ENCODE measurements around the gene PRSS8.

PRSS8 gene

GRCh38 chr16:31131416-31131815, 4.1 kb downstream of the PRSS8 start:
- intact Hi-C loops (cut with DNase I) = loop anchor here (5.0 kb wide), 1 partner anchor 371 kb away; no protein-coding TSS in a partner anchor
- no peak for DNase-seq

DNA sequence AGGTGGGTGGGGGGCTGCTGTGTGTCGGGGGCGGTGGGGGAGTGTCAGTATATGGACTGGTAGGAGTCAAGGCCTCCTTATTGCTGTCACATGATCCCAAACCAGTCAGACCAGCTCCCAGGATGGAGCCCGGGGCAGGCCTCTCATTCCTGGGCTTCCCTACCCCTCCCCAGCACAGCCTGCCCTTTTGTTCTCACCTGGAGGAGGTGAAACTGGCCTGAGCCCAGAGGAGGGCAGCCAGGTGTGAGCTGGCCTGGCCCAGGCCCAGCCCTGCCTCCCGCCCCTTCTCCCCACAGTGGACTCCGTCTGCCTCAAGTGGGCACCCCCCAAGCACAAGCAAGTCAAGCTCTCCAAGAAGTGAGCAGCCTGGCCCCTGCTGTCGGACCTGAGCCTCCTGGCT, 4.6 kb downstream of the PRSS8 start:
- peak in 1 of 10 donors; percentile 74 for DNase-seq
- intact Hi-C loops (cut with DNase I) = loop anchor here (5.0 kb wide), 1 partner anchor 371 kb away; no protein-coding TSS in a partner anchor

DNA sequence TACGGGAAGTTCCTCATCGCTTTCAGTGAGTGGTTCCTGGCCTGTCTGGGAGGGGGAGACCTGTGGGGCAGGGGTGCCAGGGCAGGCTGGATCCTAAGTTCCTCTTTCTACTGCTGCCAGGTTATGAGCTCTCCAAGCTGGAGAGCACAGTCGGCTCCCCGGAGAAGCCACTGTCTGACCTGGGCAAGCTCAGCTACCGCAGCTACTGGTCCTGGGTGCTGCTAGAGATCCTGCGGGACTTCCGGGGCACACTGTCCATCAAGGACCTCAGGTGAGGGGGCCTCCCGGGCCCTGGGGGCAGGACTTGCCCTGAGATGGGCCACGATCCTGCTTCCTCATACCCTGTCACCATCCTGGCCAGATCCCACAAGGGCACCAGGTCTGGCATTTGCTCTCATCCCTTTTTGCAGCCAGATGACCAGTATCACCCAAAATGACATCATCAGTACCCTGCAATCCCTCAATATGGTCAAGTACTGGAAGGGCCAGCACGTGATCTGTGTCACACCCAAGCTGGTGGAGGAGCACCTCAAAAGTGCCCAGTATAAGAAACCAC, 5.1 kb downstream of the PRSS8 start:
- intact Hi-C loops (cut with DNase I) = loop anchor here (5.0 kb wide), 1 partner anchor 372 kb away; no protein-coding TSS in a partner anchor
- DNase-seq = peak in 1 of 10 donors; percentile 78

GRCh38 chr16:31129568-31130335, 5.8 kb downstream of the PRSS8 start:
- intact Hi-C loops (cut with DNase I) = loop anchor here (5.0 kb wide), 1 partner anchor 373 kb away; no protein-coding TSS in a partner anchor

GRCh38 chr16:31128711-31129567, 6.6 kb downstream of the PRSS8 start:
- intact Hi-C loops (cut with DNase I) = no loop called here
- peak in 4 of 10 donors; percentile 13 to 81 (median 36) for DNase-seq

More at GRCh38 chr16:31129568-31130335, 5.8 kb downstream of the PRSS8 start:
- peak in 3 of 10 donors; percentile 25 to 84 (median 29) for DNase-seq

DNA sequence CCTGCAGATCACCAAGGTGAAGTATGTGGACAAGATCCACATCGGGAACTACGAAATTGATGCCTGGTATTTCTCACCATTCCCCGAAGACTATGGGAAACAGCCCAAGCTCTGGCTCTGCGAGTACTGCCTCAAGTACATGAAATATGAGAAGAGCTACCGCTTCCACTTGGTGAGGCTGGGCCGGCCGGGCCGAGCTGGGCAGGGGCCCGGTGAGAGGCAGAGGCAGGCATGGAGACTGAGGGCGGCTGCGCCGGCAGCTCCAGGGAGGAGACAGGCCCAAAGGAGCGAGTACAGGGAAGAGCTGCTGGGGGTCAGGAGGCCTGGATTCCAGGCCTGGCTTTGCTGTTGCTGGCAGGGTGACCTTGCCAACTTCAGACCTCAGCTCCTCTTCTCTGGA, 8.3 kb downstream of the PRSS8 start:
- intact Hi-C loops (cut with DNase I) = no loop called here
- DNase-seq = no peak

GRCh38 chr16:31125844-31126243, 9.7 kb downstream of the PRSS8 start:
- DNase-seq = no peak
- intact Hi-C loops (cut with DNase I) = no loop called here

DNA sequence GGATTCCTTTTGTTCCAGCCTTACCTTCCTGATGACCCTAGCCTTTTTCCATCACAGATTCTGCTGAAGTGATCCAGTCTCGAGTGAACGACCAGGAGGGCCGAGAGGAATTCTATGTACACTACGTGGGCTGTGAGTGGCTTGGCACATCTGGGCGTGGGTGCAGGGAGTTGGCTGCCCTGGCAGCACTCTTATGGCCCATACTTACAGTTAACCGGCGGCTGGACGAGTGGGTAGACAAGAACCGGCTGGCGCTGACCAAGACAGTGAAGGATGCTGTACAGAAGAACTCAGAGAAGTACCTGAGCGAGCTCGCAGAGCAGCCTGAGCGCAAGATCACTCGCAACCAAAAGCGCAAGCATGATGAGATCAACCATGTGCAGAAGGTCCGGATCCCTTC, 15.4 kb downstream of the PRSS8 start:
- intact Hi-C loops (cut with DNase I) = no loop called here
- DNase-seq = no peak

DNA sequence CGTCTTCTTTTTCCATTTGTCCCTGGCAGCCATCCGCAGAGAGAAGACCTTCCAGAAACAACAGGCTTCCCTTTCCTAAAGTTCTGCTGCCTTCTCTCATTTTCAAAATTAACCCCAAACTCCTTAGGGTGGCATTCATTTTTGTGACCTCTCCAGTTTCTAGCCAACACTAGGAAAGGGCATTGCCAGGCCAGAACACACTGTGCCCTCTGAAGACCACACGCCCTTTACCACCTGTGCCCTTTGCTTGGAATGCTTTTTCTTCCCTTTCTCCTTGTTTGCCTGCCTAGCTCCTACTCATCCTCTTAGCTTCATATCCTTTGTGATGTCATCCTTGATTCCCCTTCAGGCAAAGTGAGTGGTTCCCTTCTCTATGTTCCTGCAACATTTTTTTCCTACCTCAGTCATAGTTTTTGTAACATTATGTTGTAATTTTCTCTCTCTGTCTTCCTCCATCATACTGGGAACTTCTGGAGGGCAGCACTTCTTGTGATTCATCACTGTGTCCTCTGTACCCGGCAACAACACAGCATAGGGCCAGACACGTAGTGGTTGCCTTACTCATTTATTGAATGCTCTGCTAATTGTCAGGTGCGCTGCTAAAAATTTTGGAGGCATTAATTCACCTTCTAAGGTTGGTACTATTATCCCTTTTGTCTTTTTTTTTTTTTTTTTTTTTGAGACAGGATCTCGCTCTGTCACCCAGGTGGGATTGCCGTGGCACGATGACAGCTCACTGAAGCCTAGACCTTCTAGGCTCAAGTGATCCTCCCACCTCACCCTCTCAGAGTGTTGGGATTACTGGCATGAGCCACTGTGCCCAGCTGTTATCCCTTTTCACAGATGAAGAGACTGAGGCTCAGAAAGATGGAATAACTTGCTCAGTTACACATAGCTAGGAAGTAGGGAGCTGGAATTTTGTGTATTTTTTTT, 17.0 kb downstream of the PRSS8 start:
- intact Hi-C loops (cut with DNase I) = loop anchor here (10.0 kb wide), 1 partner anchor 336 kb away; the partner anchor contains the start of gene ARMC5
- no peak for DNase-seq

- intact Hi-C loops (cut with DNase I) = loop anchor here (10.0 kb wide), 1 partner anchor 337 kb away; the partner anchor contains the start of gene ARMC5
- DNase-seq = peak; percentile 97 to 100 (median 99)
Measured at GRCh38 chr16:31117384-31118222, 17.9 kb downstream of the PRSS8 start, which contains the start of gene KAT8. Gene KAT8 (plus strand): TSS chr16:31117664. CDS start chr16:31117682, 18 bp downstream.

- intact Hi-C loops (cut with DNase I) = loop anchor here (10.0 kb wide), 1 partner anchor 340 kb away; the partner anchor contains the start of gene ARMC5
- DNase-seq = no peak
Measured at GRCh38 chr16:31114468-31114867, 21.1 kb downstream of the PRSS8 start.

DNA sequence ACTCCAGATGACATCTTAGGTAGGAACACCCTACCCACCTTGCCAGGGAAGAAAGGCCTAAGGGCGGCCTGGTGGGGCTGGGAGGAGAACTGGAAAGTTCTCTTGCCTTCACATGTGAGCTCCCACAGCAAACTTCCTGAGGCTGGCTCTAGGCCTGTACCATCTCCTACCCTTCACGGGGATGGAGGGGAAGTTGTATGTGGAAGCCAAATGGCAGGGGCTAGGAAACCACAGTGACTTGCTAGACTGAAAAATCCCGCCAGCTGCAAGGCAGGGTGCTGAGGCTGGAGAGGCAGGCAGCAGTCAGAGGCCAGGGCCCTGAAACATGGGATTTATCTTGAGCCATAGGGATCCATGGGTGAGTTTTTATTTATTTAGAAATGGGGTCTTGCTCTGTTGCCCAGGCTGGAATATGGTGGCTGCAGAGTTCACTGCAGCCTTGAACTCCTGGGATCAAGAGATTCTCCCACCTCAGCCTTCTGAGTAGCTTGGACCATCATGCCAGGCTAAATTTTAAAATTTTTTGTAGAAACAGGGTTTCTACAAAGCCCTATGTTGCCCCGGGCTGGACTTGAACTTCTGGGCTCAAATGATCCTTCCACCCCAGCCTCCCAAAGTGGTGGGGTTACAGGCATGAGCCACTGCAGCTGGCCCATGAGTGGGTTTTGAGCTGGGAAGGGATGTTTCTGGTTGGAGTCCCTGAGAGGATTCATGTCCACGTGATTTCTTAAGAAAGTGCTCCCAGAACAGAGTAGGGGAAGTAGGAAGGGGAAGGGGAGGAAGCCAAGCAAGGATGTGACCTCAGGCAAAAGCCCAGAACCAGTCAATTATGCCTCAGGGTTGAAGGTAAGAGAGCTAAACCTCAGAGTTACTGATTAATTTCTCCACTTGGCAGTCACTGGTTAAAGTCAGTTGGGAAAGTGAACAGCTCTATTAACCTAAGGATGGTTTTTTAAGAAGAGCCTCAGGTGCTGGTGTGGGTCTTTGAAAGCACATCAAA, 22.1 kb downstream of the PRSS8 start:
- intact Hi-C loops (cut with DNase I) = loop anchor here (10.0 kb wide), 1 partner anchor 341 kb away; the partner anchor contains the start of gene ARMC5
- DNase-seq = no peak

GRCh38 chr16:31112711-31113110, 22.8 kb downstream of the PRSS8 start:
- intact Hi-C loops (cut with DNase I) = loop anchor here (10.0 kb wide), 1 partner anchor 342 kb away; the partner anchor contains the start of gene ARMC5
- DNase-seq = no peak

- intact Hi-C loops (cut with DNase I) = loop anchor here (10.0 kb wide), 1 partner anchor 343 kb away; the partner anchor contains the start of gene ARMC5
- no peak for DNase-seq
Measured at GRCh38 chr16:31111881-31112466, 23.6 kb downstream of the PRSS8 start.

DNA sequence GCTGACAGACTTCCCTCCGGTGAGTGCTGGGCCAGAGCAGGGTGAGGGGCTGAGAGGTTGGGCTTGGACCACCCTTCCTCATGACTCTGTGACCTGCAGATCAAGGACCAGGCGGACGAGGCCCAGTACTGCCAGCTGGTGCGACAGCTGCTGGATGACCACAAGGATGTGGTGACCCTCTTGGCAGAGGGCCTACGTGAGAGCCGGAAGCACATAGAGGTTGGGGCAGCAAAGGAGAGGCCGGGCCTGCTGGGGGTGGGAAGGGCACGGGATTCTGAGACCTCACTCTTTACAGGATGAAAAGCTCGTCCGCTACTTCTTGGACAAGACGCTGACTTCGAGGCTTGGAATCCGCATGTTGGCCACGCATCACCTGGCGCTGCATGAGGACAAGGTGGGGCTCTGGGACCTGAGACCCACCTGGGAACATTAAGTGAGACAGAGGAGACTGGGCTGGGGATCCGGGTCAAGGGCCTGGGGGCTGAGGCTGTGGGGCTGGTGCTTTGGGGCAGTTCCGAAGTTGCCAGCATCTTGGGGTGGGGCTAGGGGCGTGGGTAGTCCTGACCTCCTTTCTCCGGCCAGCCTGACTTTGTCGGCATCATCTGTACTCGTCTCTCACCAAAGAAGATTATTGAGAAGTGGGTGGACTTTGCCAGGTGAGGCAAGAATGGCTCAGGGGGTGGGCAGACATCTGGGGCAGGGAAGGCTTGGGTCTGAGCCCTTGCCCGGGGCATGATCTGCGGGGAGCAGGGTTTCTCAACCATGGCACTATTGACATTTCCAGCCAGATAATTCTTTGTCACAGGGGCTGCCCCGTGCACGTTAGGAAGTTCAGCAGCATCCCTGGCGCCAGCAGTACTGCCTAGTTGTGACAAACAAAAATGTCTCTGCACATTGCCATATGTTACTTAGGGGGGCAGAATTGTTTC, 25.2 kb downstream of the PRSS8 start:
- intact Hi-C loops (cut with DNase I) = loop anchor here (10.0 kb wide), 1 partner anchor 344 kb away; the partner anchor contains the start of gene ARMC5
- DNase-seq = peak in 1 of 10 donors; percentile 56
